HEK293 (cell line): Measurements from ENCODE around the gene SOCS7.

Experiments
- CTCF ChIP-seq: fragments of 450-650 bp; formaldehyde crosslinking; IDR thresholded peaks from 2 replicates; pipeline ENCODE4 v1.5.1; 2016; ENCODE audit warnings: missing biosample characterization, missing genetic modification characterization
- MYNN ChIP-seq: fragments of 450-650 bp; formaldehyde crosslinking; IDR thresholded peaks from 2 replicates; pipeline ENCODE4 v1.5.1; 2016; ENCODE audit warnings: missing biosample characterization, missing genetic modification characterization, borderline replicate concordance
- ZNF174 ChIP-seq: fragments of 450-650 bp; formaldehyde crosslinking; IDR thresholded peaks from 2 replicates; pipeline ENCODE4 v1.5.0; 2017; ENCODE audit warnings: missing biosample characterization, mild to moderate bottlenecking, missing genetic modification characterization
- ZNF24 ChIP-seq: fragments of 450-650 bp; formaldehyde crosslinking; IDR thresholded peaks from 2 replicates; pipeline ENCODE4 v1.5.1; 2016; ENCODE audit warnings: missing biosample characterization, missing genetic modification characterization
- ZNF423 ChIP-seq: fragments of 450-650 bp; formaldehyde crosslinking; IDR thresholded peaks from 2 replicates; pipeline ENCODE4 v1.5.1; 2016; ENCODE audit warnings: missing biosample characterization, missing genetic modification characterization

GRCh38 chr17:38351412-38352222 is at the start of gene SOCS7:
- TF ChIP-seq ZNF423 (tag by site-specific recombination) (peak; percentile 44; the same call in 1 of the 2 replicates), CTCF (tag by site-specific recombination) (0 out of 2 replicates have a peak, but pooled peaks have one; percentile 21), ZNF174 (no peak), MYNN (no peak), ZNF24 (tag by site-specific recombination) (no peak)
